Measurements from ENCODE around the gene PAOX. TPM values are rescaled to one million over a fixed set of nuclear protein-coding genes. Genes with fewer than 3 reads are reported as not detected.
"Not testable (repeated sequence)": the region's sequence is repeated elsewhere in the genome, so short reads cannot be mapped to it uniquely, and the experiment has no call there.

Gene PAOX
- total and polyA plus RNA-seq, 2 experiments from 2014 or later = 4.1 to 8.7 TPM

DNA sequence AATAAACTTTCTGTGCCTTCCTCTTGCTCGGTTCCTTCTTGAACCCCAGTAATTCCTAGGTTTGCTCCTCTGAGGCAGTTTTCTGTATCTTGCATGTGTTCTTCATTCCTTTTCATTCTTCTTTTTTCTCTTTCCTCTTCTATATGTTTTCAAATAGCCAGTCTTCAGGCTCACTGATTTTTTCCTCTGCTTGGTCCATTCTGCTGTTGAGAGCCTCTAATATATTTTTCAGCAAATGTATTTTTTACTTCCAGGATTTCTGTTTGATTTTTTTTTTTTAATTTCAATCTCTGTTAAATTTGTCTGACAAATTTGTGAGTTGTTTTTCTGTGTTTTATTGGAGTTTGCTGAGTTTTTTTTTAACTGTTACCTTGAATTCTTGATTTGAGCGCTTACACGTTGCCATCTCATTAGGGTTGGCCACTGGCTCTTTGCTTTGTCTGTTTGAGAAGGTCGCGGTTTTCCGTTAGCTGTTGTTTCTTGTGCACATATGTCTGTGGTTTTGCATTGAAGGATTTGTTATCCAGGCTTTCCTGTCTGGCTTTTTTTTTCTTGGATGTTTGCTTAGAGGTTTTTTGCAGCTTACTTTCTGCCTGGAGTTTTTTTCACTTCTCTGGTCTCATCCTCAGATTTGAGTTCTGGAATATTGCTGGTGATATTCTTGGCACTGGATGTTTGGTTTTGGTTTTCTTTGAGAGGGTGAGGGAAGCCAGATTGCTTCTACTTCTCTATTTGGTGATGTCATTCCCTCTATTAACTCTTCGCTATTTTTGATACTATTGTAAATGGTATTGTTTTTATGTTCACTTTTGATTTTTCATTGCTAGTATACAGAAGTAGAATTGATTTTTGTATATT is 32.7 kb downstream of the PAOX start:
- ATAC-seq = no peak
- Mint-ChIP-seq H3K27me3 (ENCODE audit: insufficient read depth, low read depth, poor library complexity) (no peaks in the 10 kb centered on the region), H3K27ac (no peak overlapping the region), H3K36me3 (ENCODE audit: low read depth) (peaks cover 92% of the 10 kb centered on the region), H3K4me1 (no peaks in the 10 kb centered on the region), H3K9me3 (peaks cover 40% of the 10 kb centered on the region), H3K4me3 (no peak overlapping the region)
- Histone ChIP-seq H3F3A (replicated peaks; ENCODE audit: low read depth) (no peaks in the 10 kb centered on the region), H3K79me2 (replicated peaks; ENCODE audit: insufficient read depth) (peaks cover 63% of the 10 kb centered on the region), H3K4me2 (no peak overlapping the region), H2AFZ (no peak overlapping the region), H3K9me2 (ENCODE audit: insufficient read depth) (0 out of 2 replicates have a peak, but pooled peaks cover 3% of the 10 kb centered on the region), H3K27ac (ENCODE audit: low read depth) (no peak overlapping the region), H3K36me3 (ENCODE audit: insufficient read depth) (peaks cover 34% of the 10 kb centered on the region), H3K4me1 (ENCODE audit: insufficient read depth) (no peaks in the 10 kb centered on the region), H3K27me3 (ENCODE audit: insufficient read depth) (no peaks in the 10 kb centered on the region), H3K4me3 (no peak overlapping the region), H4K20me1 (replicated peaks; ENCODE audit: insufficient read depth) (peaks cover 19% of the 10 kb centered on the region)
- TF ChIP-seq CREB1 (CRISPR knock-in tag; IDR thresholded peaks at IDR 0.05; ENCODE audit: low read depth) (no peak), NANOG (IDR thresholded peaks at IDR 0.05; ENCODE audit: borderline replicate concordance) (no peak), EZH2phosphoT487 (IDR thresholded peaks at IDR 0.05; ENCODE audit: unreplicated experiment) (no peak), STAT1 (IDR thresholded peaks at IDR 0.05; ENCODE audit: unreplicated experiment) (no peak)
- no peak for DNase-seq (ENCODE audit: low spot score)

DNA sequence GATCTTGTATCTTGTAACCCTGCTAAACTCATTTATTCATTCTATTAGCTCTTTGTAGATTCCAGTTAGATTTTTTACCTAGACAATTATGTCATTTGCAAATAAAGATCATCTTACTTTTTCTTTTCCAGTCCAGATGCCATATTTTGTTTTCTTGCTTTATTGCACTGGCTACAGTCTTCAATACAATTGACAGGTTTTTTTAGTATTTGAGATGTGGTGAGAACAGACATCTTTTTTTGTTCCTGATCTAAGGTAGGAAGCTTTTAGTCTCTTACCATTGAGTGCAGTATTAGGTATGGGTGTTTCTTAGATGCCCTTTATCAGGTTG is 33.3 kb downstream of the PAOX start:
- Histone ChIP-seq H3F3A (replicated peaks; ENCODE audit: low read depth) (no peaks in the 10 kb centered on the region), H3K4me1 (ENCODE audit: insufficient read depth) (no peaks in the 10 kb centered on the region), H3K79me2 (replicated peaks; ENCODE audit: insufficient read depth) (peaks cover 57% of the 10 kb centered on the region), H3K9me2 (ENCODE audit: insufficient read depth) (0 out of 2 replicates have a peak, but pooled peaks cover 3% of the 10 kb centered on the region), H3K36me3 (ENCODE audit: insufficient read depth) (peaks cover 34% of the 10 kb centered on the region), H3K4me2 (no peak overlapping the region), H4K20me1 (replicated peaks; ENCODE audit: insufficient read depth) (peaks cover 15% of the 10 kb centered on the region; the same call in 1 of the 2 replicates), H3K4me3 (no peak overlapping the region), H3K27ac (ENCODE audit: low read depth) (no peak overlapping the region), H3K27me3 (ENCODE audit: insufficient read depth) (no peaks in the 10 kb centered on the region), H2AFZ (no peak overlapping the region)
- DNase-seq (ENCODE audit: low spot score) (no peak), ATAC-seq (no peak)
- Mint-ChIP-seq H3K4me1 (no peaks in the 10 kb centered on the region), H3K27ac (no peak overlapping the region), H3K9me3 (peaks cover 40% of the 10 kb centered on the region), H3K27me3 (ENCODE audit: insufficient read depth, low read depth, poor library complexity) (no peaks in the 10 kb centered on the region), H3K36me3 (ENCODE audit: low read depth) (peaks cover 86% of the 10 kb centered on the region), H3K4me3 (no peak overlapping the region)
- no peak for TF ChIP-seq ZNF114 (CRISPR knock-in tag; IDR thresholded peaks at IDR 0.05)

- H3K9me3 Mint-ChIP-seq = peaks cover 40% of the 10 kb centered on the region
- not testable (repeated sequence) for ATAC-seq; H3K9me2 ChIP-seq (ENCODE audit: insufficient read depth); H3K4me3 Mint-ChIP-seq; H3K4me3 ChIP-seq; H3K27ac Mint-ChIP-seq; H3K4me1 Mint-ChIP-seq; H3K27ac ChIP-seq (ENCODE audit: low read depth); H3K4me2 ChIP-seq; H3K27me3 ChIP-seq (ENCODE audit: insufficient read depth); H4K20me1 ChIP-seq (replicated peaks; ENCODE audit: insufficient read depth); H3K27me3 Mint-ChIP-seq (ENCODE audit: insufficient read depth, low read depth, poor library complexity); DNase-seq (ENCODE audit: low spot score); H3K4me1 ChIP-seq (ENCODE audit: insufficient read depth); H3F3A ChIP-seq (replicated peaks; ENCODE audit: low read depth); H2AFZ ChIP-seq
- Histone ChIP-seq H3K36me3 (ENCODE audit: insufficient read depth) (peaks cover 34% of the 10 kb centered on the region), H3K79me2 (replicated peaks; ENCODE audit: insufficient read depth) (peaks cover 37% of the 10 kb centered on the region)
- H3K36me3 Mint-ChIP-seq (ENCODE audit: low read depth) = peaks cover 74% of the 10 kb centered on the region
Observed at GRCh38 chr10:133414401-133414800, 35.3 kb downstream of the PAOX start.

Data from GM23338 (cell line).